NB4 (cell line): Measurements from ENCODE around the gene CBY1.

Experiments used
- CTCF ChIP-seq: IDR thresholded peaks from one replicate; pipeline ENCODE4 v1.5.1; 2012; ENCODE audit warnings: low read depth, low read length
- MAX ChIP-seq: IDR thresholded peaks from 2 replicates; pipeline ENCODE4 v1.6.1; 2011; ENCODE audit warnings: low read depth, low read length
- POLR2A ChIP-seq: IDR thresholded peaks from 2 replicates; pipeline ENCODE4 v1.6.1; 2011; ENCODE audit warnings: mild to moderate bottlenecking; ENCODE audit not compliant: insufficient read length; ENCODE audit errors: extremely low read depth

GRCh38 chr22:38697425-38698089, 41.1 kb downstream of the CBY1 start:
- TF ChIP-seq CTCF (no peak), POLR2A (no peak), MAX (no peak)
